Psoas muscle (tissue), 8 donors: ENCODE data around the gene HUNK. TPM values are rescaled to one million over a fixed set of nuclear protein-coding genes. Genes with fewer than 3 reads are reported as not detected.

Experiments
- ATAC-seq, 4 donors: fragments of 200-7000 bp; cut with Tn5 transposase; one replicate each; pipeline ENCODE4 v1.9.1; 2020; ENCODE audit warnings: moderate library complexity in 3 of 4, mild to moderate bottlenecking in 2 of 4
- DNase-seq, 2 donors: peaks; one replicate each; pipeline ENCODE4 v3.0.0-alpha.2; 2020
- H3K27ac ChIP-seq: fragments of 200-600 bp; one replicate; pipeline ENCODE4 v1.8.0; 2022
- H3K27me3 ChIP-seq, 3 donors: fragments of 200-600 bp in 1 of 3; one replicate each; pipeline versions ENCODE4 v1.6.1 to v1.8.0; 2013 to 2022; ENCODE audit warnings: low read length in 2 of 3, mild to moderate bottlenecking in 2 of 3, moderate library complexity in 1 of 3; ENCODE audit not compliant: insufficient read depth in 3 of 3
- H3K36me3 ChIP-seq, 2 donors: fragments of 200-600 bp in 1 of 2; one replicate each; pipeline versions ENCODE4 v1.6.1 to v1.8.0; 2013 to 2022; ENCODE audit warnings: low read depth in 1 of 2, mild to moderate bottlenecking in 1 of 2, moderate library complexity in 1 of 2; ENCODE audit not compliant: insufficient read depth in 1 of 2
- H3K4me1 ChIP-seq: fragments of 200-600 bp; one replicate; pipeline ENCODE4 v1.8.0; 2022
- H3K4me3 ChIP-seq: fragments of 200-600 bp; one replicate; pipeline ENCODE4 v1.8.0; 2022; ENCODE audit warnings: mild to moderate bottlenecking
- H3K9me3 ChIP-seq: fragments of 200-600 bp; one replicate; pipeline ENCODE4 v1.8.0; 2022
- CTCF ChIP-seq: fragments of 200-600 bp; IDR thresholded peaks from one replicate; pipeline ENCODE4 v1.8.0; 2022; ENCODE audit warnings: antibody characterized with exemption
- WGBS, 3 donors: extraction: QIAGEN DNeasy Blood & Tissue Kit; methylation state at CpG; one replicate each; pipeline versions ENCODE4 v1.1.6 to v1.1.7; 2013; 5-methylcytosine and 5-hydroxymethylcytosine counted together
- intact Hi-C, 2 donors: fragments of 100-400 bp; cut with DNase I; formaldehyde crosslinking; loops; one replicate each; pipeline versions ENCODE4 v1.11.0 to v1.14.2; 2022
- polyA plus RNA-seq, 3 donors: library from polyadenylated mRNA; stranded (reverse); fragments of 200-250 nt; gene quantifications; one replicate each; pipeline ENCODE4 v1.2.3, GENCODE V29; 2013
- total RNA-seq, 4 donors: library from RNA; stranded (reverse); fragmentation: NEBNext Ultra II Directional in 2 of 4; extraction: Animal tissue kit (Norgen Biotek cat#: 25700) in 2 of 4; gene quantifications; one replicate each; pipeline versions ENCODE4 v1.2.1 to v1.2.4, GENCODE V29; 2021 to 2023
- donor health status: healthy with polysubstance abuse.
- donor health status: DM: no; HTN: no; CAD: no; lungs with moderate emphysema.
- donor health status: Bipolar disorder and iron deficiency.
- donor health status: healthy.
- donor health status: DM: yes; HTN: yes; CAD: no.
- donor health status: DM: no; HTN: no; CAD: no.
- donor health status: DM: no; HTN: no; CAD: no.
- donor health status: DM: yes; HTN: yes; CAD: no.

Gene HUNK
- total and polyA plus RNA-seq, 7 donors = 0.03 to 0.54 (median 0.10) TPM

GRCh38 chr21:31974454-31974985 is 101.7 kb downstream of the HUNK start:
- intact Hi-C loops = no loop called here
- no peak overlapping the region for H3K4me3 ChIP-seq
- no peak overlapping the region for H3K27ac ChIP-seq
- no peaks in the 10 kb centered on the region for H3K9me3 ChIP-seq
- H3K4me1 ChIP-seq = no peaks in the 10 kb centered on the region
- ATAC-seq (no peak), DNase-seq (no peak)
- H3K27me3 ChIP-seq = no peaks in the 10 kb centered on the region
- WGBS, 3 donors = 73 to 77% (median 75%) methylated on average over 16 of the region's 16 CpGs
- TF ChIP-seq CTCF = no peak
- no peaks in the 10 kb centered on the region for H3K36me3 ChIP-seq

GRCh38 chr21:31975491-31975890 is 102.7 kb downstream of the HUNK start:
- no peak overlapping the region for H3K4me3 ChIP-seq
- H3K27ac ChIP-seq = no peak overlapping the region
- no peak for DNase-seq
- TF ChIP-seq CTCF = no peak
- no peaks in the 10 kb centered on the region for H3K27me3 ChIP-seq
- WGBS, 3 donors = 89 to 93% (median 90%) methylated on average over 6 of the region's 6 CpGs
- H3K36me3 ChIP-seq = no peaks in the 10 kb centered on the region
- H3K9me3 ChIP-seq = no peaks in the 10 kb centered on the region
- ATAC-seq = no peak
- intact Hi-C loops = no loop called here
- H3K4me1 ChIP-seq = no peaks in the 10 kb centered on the region

GRCh38 chr21:31977816-31978215 is 105.0 kb downstream of the HUNK start:
- H3K27ac ChIP-seq = no peak overlapping the region
- WGBS, 3 donors = 82 to 89% (median 83%) methylated on average over 7 of the region's 7 CpGs
- TF ChIP-seq CTCF = no peak
- no peaks in the 10 kb centered on the region for H3K9me3 ChIP-seq
- H3K4me3 ChIP-seq = no peak overlapping the region
- DNase-seq (no peak), ATAC-seq (no peak)
- intact Hi-C loops = no loop called here
- no peaks in the 10 kb centered on the region for H3K4me1 ChIP-seq
- H3K27me3 ChIP-seq = no peaks in the 10 kb centered on the region
- H3K36me3 ChIP-seq = no peaks in the 10 kb centered on the region

- Histone ChIP-seq H3K9me3 (no peaks in the 10 kb centered on the region), H3K4me3 (no peak overlapping the region), H3K27ac (no peak overlapping the region), H3K4me1 (no peaks in the 10 kb centered on the region), H3K27me3 (no peaks in the 10 kb centered on the region), H3K36me3 (no peaks in the 10 kb centered on the region)
- ATAC-seq (no peak), DNase-seq (no peak)
- intact Hi-C loops = no loop called here
- WGBS, 3 donors = 84 to 89% (median 89%) methylated on average over 4 of the region's 4 CpGs
- TF ChIP-seq CTCF = no peak
Measured at GRCh38 chr21:31983120-31983519, 110.3 kb downstream of the HUNK start.

- Histone ChIP-seq H3K9me3 (no peaks in the 10 kb centered on the region), H3K4me1 (no peaks in the 10 kb centered on the region), H3K36me3 (no peaks in the 10 kb centered on the region), H3K4me3 (no peak overlapping the region), H3K27me3 (no peaks in the 10 kb centered on the region), H3K27ac (no peak overlapping the region)
- intact Hi-C loops = no loop called here
- DNase-seq (no peak), ATAC-seq (no peak)
- 84 to 89% (median 84%) methylated on average over 8 of the region's 8 CpGs for WGBS, 3 donors
- no peak for TF ChIP-seq CTCF
Measured at GRCh38 chr21:31983554-31983953, 110.7 kb downstream of the HUNK start.
